Neural cell (in vitro differentiated cells): ENCODE data around the gene MBD6.

Source experiments
- EP300 ChIP-seq: fragments of 450-650 bp; conservative IDR thresholded peaks from 2 replicates; pipeline ENCODE4 v1.6.1; 2014; ENCODE audit warnings: antibody characterized with exemption, mild to moderate bottlenecking, moderate library complexity; ENCODE audit not compliant: poor library complexity, severe bottlenecking
- POLR2AphosphoS5 ChIP-seq: IDR thresholded peaks from 2 replicates; pipeline ENCODE4 v1.6.1; 2012
- RAD21 ChIP-seq: fragments of 450-650 bp; conservative IDR thresholded peaks from 2 replicates; pipeline ENCODE4 v1.6.1; 2014; ENCODE audit warnings: antibody characterized with exemption, mild to moderate bottlenecking, moderate library complexity
- TF ChIP-seq, protein P1 (sequence below): fragments of 450-650 bp; IDR thresholded peaks from 2 replicates; pipeline ENCODE4 v1.5.1; 2014; ENCODE audit warnings: antibody characterized with exemption, mild to moderate bottlenecking, moderate library complexity; ENCODE audit not compliant: poor library complexity, severe bottlenecking
- TF ChIP-seq, protein P2 (sequence below): IDR thresholded peaks from 2 replicates; pipeline ENCODE4 v1.6.1; 2012; ENCODE audit warnings: borderline replicate concordance

DNA sequence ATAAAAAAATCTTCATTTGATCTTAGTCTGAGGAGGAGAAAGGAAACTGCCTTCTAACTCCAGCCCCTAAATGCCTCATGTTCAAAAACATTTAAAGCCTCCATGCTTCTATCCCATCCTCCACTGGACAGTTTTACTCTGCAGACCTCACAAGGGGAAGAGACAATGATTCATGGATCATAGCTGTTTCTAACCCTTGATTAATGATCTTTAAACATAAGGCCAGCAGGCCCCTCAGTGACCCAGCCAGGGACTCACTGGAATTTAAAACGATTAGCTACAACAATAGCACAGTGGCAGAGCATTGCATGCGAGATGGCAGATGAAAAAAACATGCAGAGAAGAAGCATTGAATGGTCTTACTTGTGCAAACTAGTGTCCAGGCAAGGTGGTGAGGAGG is 18.4 kb downstream of the MBD6 start:
- TF ChIP-seq POLR2AphosphoS5, result no peak
- TF ChIP-seq, protein P1, sequence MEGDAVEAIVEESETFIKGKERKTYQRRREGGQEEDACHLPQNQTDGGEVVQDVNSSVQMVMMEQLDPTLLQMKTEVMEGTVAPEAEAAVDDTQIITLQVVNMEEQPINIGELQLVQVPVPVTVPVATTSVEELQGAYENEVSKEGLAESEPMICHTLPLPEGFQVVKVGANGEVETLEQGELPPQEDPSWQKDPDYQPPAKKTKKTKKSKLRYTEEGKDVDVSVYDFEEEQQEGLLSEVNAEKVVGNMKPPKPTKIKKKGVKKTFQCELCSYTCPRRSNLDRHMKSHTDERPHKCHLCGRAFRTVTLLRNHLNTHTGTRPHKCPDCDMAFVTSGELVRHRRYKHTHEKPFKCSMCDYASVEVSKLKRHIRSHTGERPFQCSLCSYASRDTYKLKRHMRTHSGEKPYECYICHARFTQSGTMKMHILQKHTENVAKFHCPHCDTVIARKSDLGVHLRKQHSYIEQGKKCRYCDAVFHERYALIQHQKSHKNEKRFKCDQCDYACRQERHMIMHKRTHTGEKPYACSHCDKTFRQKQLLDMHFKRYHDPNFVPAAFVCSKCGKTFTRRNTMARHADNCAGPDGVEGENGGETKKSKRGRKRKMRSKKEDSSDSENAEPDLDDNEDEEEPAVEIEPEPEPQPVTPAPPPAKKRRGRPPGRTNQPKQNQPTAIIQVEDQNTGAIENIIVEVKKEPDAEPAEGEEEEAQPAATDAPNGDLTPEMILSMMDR, result no peak
- TF ChIP-seq, protein P2, sequence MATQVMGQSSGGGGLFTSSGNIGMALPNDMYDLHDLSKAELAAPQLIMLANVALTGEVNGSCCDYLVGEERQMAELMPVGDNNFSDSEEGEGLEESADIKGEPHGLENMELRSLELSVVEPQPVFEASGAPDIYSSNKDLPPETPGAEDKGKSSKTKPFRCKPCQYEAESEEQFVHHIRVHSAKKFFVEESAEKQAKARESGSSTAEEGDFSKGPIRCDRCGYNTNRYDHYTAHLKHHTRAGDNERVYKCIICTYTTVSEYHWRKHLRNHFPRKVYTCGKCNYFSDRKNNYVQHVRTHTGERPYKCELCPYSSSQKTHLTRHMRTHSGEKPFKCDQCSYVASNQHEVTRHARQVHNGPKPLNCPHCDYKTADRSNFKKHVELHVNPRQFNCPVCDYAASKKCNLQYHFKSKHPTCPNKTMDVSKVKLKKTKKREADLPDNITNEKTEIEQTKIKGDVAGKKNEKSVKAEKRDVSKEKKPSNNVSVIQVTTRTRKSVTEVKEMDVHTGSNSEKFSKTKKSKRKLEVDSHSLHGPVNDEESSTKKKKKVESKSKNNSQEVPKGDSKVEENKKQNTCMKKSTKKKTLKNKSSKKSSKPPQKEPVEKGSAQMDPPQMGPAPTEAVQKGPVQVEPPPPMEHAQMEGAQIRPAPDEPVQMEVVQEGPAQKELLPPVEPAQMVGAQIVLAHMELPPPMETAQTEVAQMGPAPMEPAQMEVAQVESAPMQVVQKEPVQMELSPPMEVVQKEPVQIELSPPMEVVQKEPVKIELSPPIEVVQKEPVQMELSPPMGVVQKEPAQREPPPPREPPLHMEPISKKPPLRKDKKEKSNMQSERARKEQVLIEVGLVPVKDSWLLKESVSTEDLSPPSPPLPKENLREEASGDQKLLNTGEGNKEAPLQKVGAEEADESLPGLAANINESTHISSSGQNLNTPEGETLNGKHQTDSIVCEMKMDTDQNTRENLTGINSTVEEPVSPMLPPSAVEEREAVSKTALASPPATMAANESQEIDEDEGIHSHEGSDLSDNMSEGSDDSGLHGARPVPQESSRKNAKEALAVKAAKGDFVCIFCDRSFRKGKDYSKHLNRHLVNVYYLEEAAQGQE, result no peak
- no peak for TF ChIP-seq EP300
- TF ChIP-seq RAD21, result no peak
